Right atrium auricular region (tissue), 2 donors: ENCODE data around the gene PROSER3. TPM values are rescaled to one million over a fixed set of nuclear protein-coding genes. Genes with fewer than 3 reads are reported as not detected.
A peak's percentile ranks its signal among the peaks of the same experiment; 100 is the strongest.

Source experiments
- DNase-seq: peaks from one replicate; pipeline ENCODE4 v3.0.0-alpha.2; 2019; ENCODE audit warnings: low spot score
- H3K27ac ChIP-seq, 2 donors: fragments of 200-600 bp; sonication (generic); 1 replicate in 1 of 2; 2 replicates in 1 of 2; pipeline ENCODE4 v1.5.1; 2016 to 2019
- H3K27me3 ChIP-seq, 2 donors: fragments of 200-600 bp; sonication (generic); one replicate each; pipeline versions ENCODE4 v1.5.1 to v1.6.0; 2017 to 2019
- H3K36me3 ChIP-seq: fragments of 200-600 bp; sonication (generic); one replicate; pipeline ENCODE4 v1.5.1; 2016
- H3K4me1 ChIP-seq, 2 donors: fragments of 200-600 bp; sonication (generic); one replicate each; pipeline versions ENCODE4 v1.5.1 to v1.6.0; 2017 to 2019
- H3K4me3 ChIP-seq, 2 donors: fragments of 200-600 bp; sonication (generic); 1 replicate in 1 of 2; 2 replicates in 1 of 2; pipeline ENCODE4 v1.5.1; 2017 to 2019; ENCODE audit warnings: mild to moderate bottlenecking in 1 of 2, moderate library complexity in 1 of 2
- H3K9me3 ChIP-seq, 2 donors: fragments of 200-600 bp; sonication (generic); one replicate each; pipeline ENCODE4 v1.5.1; 2019
- total RNA-seq, 2 donors: library from RNA; depleted of rRNA; stranded (reverse); fragments of >200 nt; gene quantifications; one replicate each; pipeline ENCODE4 v1.1.0, GENCODE V29; 2016
- TF ChIP-seq, protein P1 (sequence below), 2 donors: fragments of 200-600 bp; sonication (generic); IDR thresholded peaks; one replicate each; pipeline ENCODE4 v1.5.1; 2019; ENCODE audit warnings: antibody characterized with exemption in 2 of 2

PROSER3 gene
- total RNA-seq, 2 donors from 2014 or later = 7.2 TPM

DNA sequence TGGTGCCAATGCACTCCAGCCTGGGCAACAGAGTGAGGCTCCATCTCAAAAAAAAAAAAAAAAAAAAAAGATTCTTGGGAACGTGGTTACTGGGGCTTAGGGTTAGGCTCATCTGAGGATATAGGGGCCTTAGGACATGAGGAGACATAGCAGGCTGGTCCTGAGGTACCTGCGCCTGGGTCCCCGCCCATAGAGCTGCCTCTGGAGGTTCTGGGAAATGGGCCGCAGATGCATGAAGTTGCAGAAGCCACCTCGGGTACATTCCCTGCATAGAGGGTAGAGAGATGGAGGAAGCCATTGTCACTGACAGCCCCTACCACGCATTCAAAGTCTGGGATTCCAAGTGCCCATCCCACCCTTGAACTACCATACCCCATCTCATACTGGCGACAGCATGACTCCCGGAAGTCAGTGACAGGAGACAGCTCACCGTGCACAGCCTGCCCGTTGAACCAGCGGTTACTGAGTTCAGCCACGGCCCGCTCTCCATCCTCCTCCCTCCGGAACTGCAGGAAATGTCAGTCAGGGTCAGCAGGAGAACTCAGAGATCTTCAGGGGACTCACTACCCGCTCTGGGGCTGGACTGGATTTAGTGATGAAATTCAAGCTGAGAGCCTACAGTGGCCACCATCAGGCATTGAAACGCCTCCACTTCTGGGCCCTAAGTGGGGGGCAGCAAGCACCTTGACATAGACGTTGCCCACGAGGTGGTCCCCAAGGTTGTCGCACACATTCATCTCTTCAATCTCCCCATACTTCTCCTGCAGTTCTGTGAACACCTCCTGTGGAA lies 14.1 kb upstream of the PROSER3 start:
- Histone ChIP-seq H3K9me3 (no peaks in the 10 kb centered on the region), H3K27me3 (no peaks in the 10 kb centered on the region), H3K27ac (no peak overlapping the region), H3K4me3 (peak overlapping the region in 1 of 2 donors; percentile 94), H3K4me1 (peaks cover 0 to 50% of the 10 kb centered on the region in 2 donors), H3K36me3 (peaks cover 4% of the 10 kb centered on the region)
- TF ChIP-seq, protein P1, sequence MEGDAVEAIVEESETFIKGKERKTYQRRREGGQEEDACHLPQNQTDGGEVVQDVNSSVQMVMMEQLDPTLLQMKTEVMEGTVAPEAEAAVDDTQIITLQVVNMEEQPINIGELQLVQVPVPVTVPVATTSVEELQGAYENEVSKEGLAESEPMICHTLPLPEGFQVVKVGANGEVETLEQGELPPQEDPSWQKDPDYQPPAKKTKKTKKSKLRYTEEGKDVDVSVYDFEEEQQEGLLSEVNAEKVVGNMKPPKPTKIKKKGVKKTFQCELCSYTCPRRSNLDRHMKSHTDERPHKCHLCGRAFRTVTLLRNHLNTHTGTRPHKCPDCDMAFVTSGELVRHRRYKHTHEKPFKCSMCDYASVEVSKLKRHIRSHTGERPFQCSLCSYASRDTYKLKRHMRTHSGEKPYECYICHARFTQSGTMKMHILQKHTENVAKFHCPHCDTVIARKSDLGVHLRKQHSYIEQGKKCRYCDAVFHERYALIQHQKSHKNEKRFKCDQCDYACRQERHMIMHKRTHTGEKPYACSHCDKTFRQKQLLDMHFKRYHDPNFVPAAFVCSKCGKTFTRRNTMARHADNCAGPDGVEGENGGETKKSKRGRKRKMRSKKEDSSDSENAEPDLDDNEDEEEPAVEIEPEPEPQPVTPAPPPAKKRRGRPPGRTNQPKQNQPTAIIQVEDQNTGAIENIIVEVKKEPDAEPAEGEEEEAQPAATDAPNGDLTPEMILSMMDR (IDR thresholded peaks at IDR 0.05) = no peak
- DNase-seq = no peak

DNA sequence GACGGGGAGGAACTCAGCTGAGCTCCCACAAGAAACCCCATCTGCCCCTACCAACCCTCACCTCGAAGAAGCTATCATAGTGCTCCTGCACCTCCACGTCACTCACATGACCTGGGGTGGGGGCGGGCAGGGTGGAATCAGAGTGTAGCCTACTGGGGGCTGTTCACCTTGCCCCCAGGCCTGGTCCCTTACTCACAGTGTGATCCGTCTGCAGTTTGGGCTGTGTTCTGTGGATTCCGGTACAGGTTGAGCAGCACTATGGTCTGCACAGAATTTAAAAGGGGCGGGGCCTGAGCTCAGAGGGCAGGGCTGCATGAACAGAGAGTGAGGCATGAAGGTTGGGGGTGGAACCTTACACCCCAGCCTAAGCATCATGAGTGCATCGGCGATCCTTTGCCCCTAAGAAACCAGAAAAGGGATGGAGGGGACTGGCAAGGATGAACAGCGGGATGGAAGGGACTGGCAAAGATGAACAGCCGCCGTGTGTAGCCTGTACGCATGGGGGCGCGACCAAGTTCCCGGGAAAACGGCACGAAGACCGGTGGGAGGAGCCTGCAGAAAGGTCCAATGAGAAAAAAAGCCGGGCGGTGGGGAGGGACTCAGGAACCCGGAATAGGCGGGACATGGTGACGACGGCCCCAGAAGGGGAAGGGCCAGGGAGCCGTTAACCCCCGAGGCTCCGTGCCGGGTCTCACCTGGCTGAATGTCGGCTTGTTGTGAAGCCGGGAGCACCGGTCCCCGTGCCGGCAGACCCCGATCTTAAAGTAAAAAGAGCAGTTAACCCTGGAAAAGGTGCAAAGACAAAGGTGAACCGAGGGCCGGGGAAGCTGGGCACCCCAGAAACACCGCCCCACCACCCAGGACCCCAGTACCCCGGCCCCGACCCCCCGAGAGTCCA lies 13.3 kb upstream of the PROSER3 start:
- H3K4me3 ChIP-seq = peak overlapping the region; percentile 78 to 94
- DNase-seq = peak; percentile 98
- peaks cover 0 to 53% of the 10 kb centered on the region in 2 donors for H3K4me1 ChIP-seq
- no peaks in the 10 kb centered on the region for H3K36me3 ChIP-seq
- peak overlapping the region; percentile 100 for H3K27ac ChIP-seq
- no peaks in the 10 kb centered on the region for H3K9me3 ChIP-seq
- TF ChIP-seq, protein P1 (IDR thresholded peaks at IDR 0.05) = peak in 1 of 2 donors; percentile 69
- H3K27me3 ChIP-seq = no peaks in the 10 kb centered on the region

DNA sequence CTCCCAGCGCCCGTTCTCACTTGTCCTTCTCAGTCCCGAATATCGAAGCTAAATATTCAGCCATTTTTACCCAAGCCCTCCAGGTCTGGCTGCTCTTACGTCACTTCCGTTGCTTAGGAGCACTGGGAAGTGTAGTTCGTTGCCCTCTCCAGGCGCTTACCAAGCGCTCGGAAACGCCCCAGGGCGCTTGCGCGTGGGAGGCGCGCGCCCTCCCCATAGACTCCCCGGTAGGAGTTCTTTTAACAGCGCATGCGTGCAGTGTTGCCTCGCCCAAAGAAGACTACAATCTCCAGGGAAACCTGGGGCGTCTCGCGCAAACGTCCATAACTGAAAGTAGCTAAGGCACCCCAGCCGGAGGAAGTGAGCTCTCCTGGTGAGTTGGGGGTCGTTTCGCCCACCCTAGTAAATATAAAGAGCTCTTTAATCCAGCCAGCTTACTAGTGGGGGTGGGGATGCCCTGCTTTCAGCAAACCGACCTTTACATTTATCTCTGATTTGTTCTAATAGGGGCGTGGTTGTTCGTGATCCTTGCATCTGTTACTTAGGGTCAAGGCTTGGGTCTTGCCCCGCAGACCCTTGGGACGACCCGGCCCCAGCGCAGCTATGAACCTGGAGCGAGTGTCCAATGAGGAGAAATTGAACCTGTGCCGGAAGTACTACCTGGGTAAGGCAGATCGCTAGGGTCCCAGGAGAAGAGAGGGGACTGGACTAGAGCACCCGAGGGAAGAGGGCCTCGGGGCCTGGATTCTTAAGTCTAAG lies 12.5 kb upstream of the PROSER3 start, which contains the start of the genes PSENEN and U2AF1L4:
Gene PSENEN (plus strand): TSS at position 324 of the 759 bp plus-strand sequence. CDS start 280 bp downstream, at position 604.
Gene U2AF1L4 (minus strand): TSS at position 91 of the 759 bp plus-strand sequence. CDS start 27 bp downstream, at position 64.
- peaks cover 0 to 51% of the 10 kb centered on the region in 2 donors for H3K4me1 ChIP-seq
- H3K4me3 ChIP-seq = peak within 1 kb of the TSS; percentile 78 to 94
- TF ChIP-seq, protein P1 (IDR thresholded peaks at IDR 0.05) = no peak
- no peaks in the 10 kb centered on the region for H3K36me3 ChIP-seq
- H3K27ac ChIP-seq = peak within 1 kb of the TSS; percentile 100
- no peaks in the 10 kb centered on the region for H3K27me3 ChIP-seq
- H3K9me3 ChIP-seq = no peaks in the 10 kb centered on the region
- DNase-seq = peak; percentile 99

DNA sequence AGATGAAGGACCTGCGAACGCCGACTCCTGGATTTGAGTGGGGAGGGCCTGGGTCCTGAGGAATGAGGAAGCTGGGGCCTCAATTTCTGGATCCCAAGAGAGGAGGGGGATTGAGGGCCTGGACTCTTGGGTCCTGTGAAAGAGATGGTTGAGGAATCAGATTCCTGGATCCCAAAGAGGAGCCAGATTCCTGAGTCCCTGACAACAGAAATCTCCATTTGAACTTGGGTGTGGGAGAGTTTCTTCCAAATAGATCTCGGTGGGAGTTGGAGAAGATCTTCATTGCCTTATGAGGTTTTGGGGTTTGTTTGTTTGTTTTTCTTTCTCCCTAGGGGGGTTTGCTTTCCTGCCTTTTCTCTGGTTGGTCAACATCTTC lies 11.9 kb upstream of the PROSER3 start:
- DNase-seq = no peak
- TF ChIP-seq, protein P1 (IDR thresholded peaks at IDR 0.05) = no peak
- Histone ChIP-seq H3K36me3 (no peaks in the 10 kb centered on the region), H3K4me1 (peaks cover 0 to 46% of the 10 kb centered on the region in 2 donors), H3K27me3 (no peaks in the 10 kb centered on the region), H3K27ac (peak overlapping the region; percentile 100), H3K4me3 (peak overlapping the region; percentile 78 to 94), H3K9me3 (no peaks in the 10 kb centered on the region)

DNA sequence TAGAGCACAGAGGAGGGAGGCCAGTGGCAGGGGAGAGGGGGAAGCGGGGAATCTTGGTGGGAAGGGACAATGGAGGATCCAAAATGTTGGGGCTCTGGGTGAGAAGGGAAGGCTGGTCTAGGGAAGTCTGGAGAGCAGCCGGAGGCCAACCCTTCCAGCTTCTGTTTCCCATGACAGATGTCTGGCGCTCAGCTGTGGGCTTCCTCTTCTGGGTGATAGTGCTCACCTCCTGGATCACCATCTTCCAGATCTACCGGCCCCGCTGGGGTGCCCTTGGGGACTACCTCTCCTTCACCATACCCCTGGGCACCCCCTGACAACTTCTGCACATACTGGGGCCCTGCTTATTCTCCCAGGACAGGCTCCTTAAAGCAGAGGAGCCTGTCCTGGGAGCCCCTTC lies 11.4 kb upstream of the PROSER3 start:
- H3K36me3 ChIP-seq = no peaks in the 10 kb centered on the region
- H3K4me3 ChIP-seq = no peak overlapping the region
- no peaks in the 10 kb centered on the region for H3K27me3 ChIP-seq
- TF ChIP-seq, protein P1 (IDR thresholded peaks at IDR 0.05) = no peak
- no peaks in the 10 kb centered on the region for H3K9me3 ChIP-seq
- H3K27ac ChIP-seq = no peak overlapping the region
- DNase-seq = no peak
- H3K4me1 ChIP-seq = peaks cover 0 to 44% of the 10 kb centered on the region in 2 donors
